ENCODE results near the gene CDIPT. TPM values are rescaled to one million over a fixed set of nuclear protein-coding genes. Genes with fewer than 3 reads are reported as not detected.

The CDIPT gene
- total and polyA plus RNA-seq, 2 of the 13 experiments (the other 11 are each of a cell fraction or from before 2014, with no cell fraction given) = 54.9 to 97.5 TPM

- TF ChIP-seq NKX3-1 (CRISPR knock-in tag; IDR thresholded peaks at IDR 0.05) (no peak), RFX1 (IDR thresholded peaks at IDR 0.05) (no peak), ZBTB10 (CRISPR knock-in tag; IDR thresholded peaks at IDR 0.05; ENCODE audit: borderline replicate concordance) (no peak), CSRNP2 (CRISPR knock-in tag; conservative IDR thresholded peaks at IDR 0.05; ENCODE audit: low read depth) (no peak), ZNF547 (CRISPR knock-in tag; IDR thresholded peaks at IDR 0.05) (no peak), ZBTB38 (CRISPR knock-in tag; IDR thresholded peaks at IDR 0.05) (peak; percentile 12; the same call in 1 of the 2 replicates), HNF4G (IDR thresholded peaks at IDR 0.05; ENCODE audit: borderline replicate concordance, low read depth, low read length) (peak; percentile 21; the same call in 1 of the 2 replicates), HNF4G (CRISPR knock-in tag; IDR thresholded peaks at IDR 0.05; ENCODE audit: borderline replicate concordance, low read depth) (no peak; the same call in 1 of the 2 replicates), CREBL2 (CRISPR knock-in tag; IDR thresholded peaks at IDR 0.05; ENCODE audit: borderline replicate concordance) (no peak), ZNF253 (CRISPR knock-in tag; IDR thresholded peaks at IDR 0.05; ENCODE audit: borderline replicate concordance) (no peak), ZNF225 (CRISPR knock-in tag; IDR thresholded peaks at IDR 0.05) (peak; percentile 63; the same call in 1 of the 2 replicates), ZNF264 (CRISPR knock-in tag; IDR thresholded peaks at IDR 0.05) (no peak), TOPORS (CRISPR knock-in tag; IDR thresholded peaks at IDR 0.05) (no peak), HMG20B (CRISPR knock-in tag; conservative IDR thresholded peaks at IDR 0.05) (no peak), NFKB2 (CRISPR knock-in tag; IDR thresholded peaks at IDR 0.05; ENCODE audit: borderline replicate concordance) (no peak), MIER3 (CRISPR knock-in tag; IDR thresholded peaks at IDR 0.05; ENCODE audit: borderline replicate concordance) (no peak), SAP130 (CRISPR knock-in tag; IDR thresholded peaks at IDR 0.05; ENCODE audit: low read depth) (peak; percentile 27; the same call in 1 of the 2 replicates), ZNF354B (CRISPR knock-in tag; IDR thresholded peaks at IDR 0.05) (no peak), CEBPZ (IDR thresholded peaks at IDR 0.05; ENCODE audit: low read length) (no peak), NCOA2 (CRISPR knock-in tag; IDR thresholded peaks at IDR 0.05) (no peak), TEAD2 (CRISPR knock-in tag; IDR thresholded peaks at IDR 0.05) (no peak), RORA (CRISPR knock-in tag; IDR thresholded peaks at IDR 0.05) (no peak), RBM22 (optimal IDR thresholded peaks at IDR 0.05; ENCODE audit: low read length) (peak; percentile 61), ZNF124 (CRISPR knock-in tag; IDR thresholded peaks at IDR 0.05) (no peak)
These were observed 42.0 kb downstream of the CDIPT start (continued) for GRCh38 chr16:29820730-29821642.
